Ectodermal cell (in vitro differentiated cells): ENCODE data around the gene ANKS1B.

ENCODE experiments used
- H3K27ac ChIP-seq: 2 replicates; pipeline ENCODE4 v1.7.0; 2013; ENCODE audit warnings: mild to moderate bottlenecking, low read depth, low read length; ENCODE audit not compliant: insufficient read depth, poor library complexity, severe bottlenecking
- H3K27me3 ChIP-seq: 2 replicates; pipeline ENCODE4 v1.7.0; 2013; ENCODE audit warnings: mild to moderate bottlenecking, low read length; ENCODE audit not compliant: insufficient read depth, control insufficient read depth, poor library complexity, severe bottlenecking
- H3K36me3 ChIP-seq: one replicate; pipeline ENCODE4 v1.7.0; 2013; ENCODE audit warnings: low read length; ENCODE audit not compliant: control insufficient read depth, insufficient read depth
- H3K4me1 ChIP-seq: one replicate; pipeline ENCODE4 v1.7.0; 2013; ENCODE audit warnings: low read length; ENCODE audit not compliant: control insufficient read depth, insufficient read depth
- H3K4me3 ChIP-seq: 2 replicates; pipeline ENCODE4 v1.7.0; 2013; ENCODE audit warnings: low read depth, low read length, control low read depth; ENCODE audit not compliant: insufficient read depth
- H3K9me3 ChIP-seq: 2 replicates; pipeline ENCODE4 v1.7.0; 2013; ENCODE audit warnings: mild to moderate bottlenecking, low read length, moderate library complexity; ENCODE audit not compliant: control insufficient read depth
- WGBS, 2 experiments: methylation state at CpG; one replicate each; pipeline ENCODE4 v1.1.7; 2013; ENCODE audit warnings: missing lambda C conversion rate in 2 of 2; 5-methylcytosine and 5-hydroxymethylcytosine counted together

The ANKS1B gene

GRCh38 chr12:99898645-99899044 lies 86.1 kb downstream of the ANKS1B start:
- no peaks in the 10 kb centered on the region for H3K4me1 ChIP-seq
- no peaks in the 10 kb centered on the region for H3K36me3 ChIP-seq
- WGBS, 2 experiments: 98 to 100% methylated on average over 4 to 5 of the region's 5 CpGs
- H3K4me3 ChIP-seq: no peak overlapping the region
- no peaks in the 10 kb centered on the region for H3K27me3 ChIP-seq
- no peaks in the 10 kb centered on the region for H3K9me3 ChIP-seq
- no peak overlapping the region for H3K27ac ChIP-seq

- no peaks in the 10 kb centered on the region for H3K4me1 ChIP-seq
- H3K4me3 ChIP-seq: no peak overlapping the region
These were observed 105.3 kb downstream of the ANKS1B start for GRCh38 chr12:99879439-99879838.

DNA sequence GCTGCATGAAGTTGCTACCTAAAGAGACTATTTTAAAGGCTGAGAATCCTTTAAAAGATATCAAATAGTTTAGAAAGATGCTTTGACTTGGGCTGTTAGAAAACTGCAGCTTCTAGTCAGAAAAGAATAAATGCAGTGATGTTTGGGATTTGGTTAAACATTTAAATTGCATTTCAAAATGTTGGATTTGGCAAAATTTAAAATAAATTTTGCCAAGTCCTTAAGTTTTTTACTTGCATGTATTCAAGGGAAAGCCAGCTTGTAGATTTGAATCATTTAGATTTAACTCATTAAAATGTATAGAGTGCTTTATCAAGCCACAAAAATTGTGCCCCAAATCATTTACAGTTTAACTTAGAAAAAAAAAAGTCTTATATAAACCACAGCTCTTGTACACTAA lies 109.7 kb downstream of the ANKS1B start:
- Histone ChIP-seq H3K36me3 (no peaks in the 10 kb centered on the region), H3K4me1 (no peaks in the 10 kb centered on the region), H3K4me3 (no peak overlapping the region), H3K27ac (no peak overlapping the region), H3K27me3 (no peaks in the 10 kb centered on the region), H3K9me3 (no peaks in the 10 kb centered on the region)

More at GRCh38 chr12:99879439-99879838, 105.3 kb downstream of the ANKS1B start:
- H3K27me3 ChIP-seq: no peaks in the 10 kb centered on the region
- H3K27ac ChIP-seq: no peak overlapping the region
- H3K9me3 ChIP-seq: no peaks in the 10 kb centered on the region
- no peaks in the 10 kb centered on the region for H3K36me3 ChIP-seq

- WGBS, 2 experiments: 94 to 95% methylated on average over 3 to 5 of the region's 5 CpGs
- no peaks in the 10 kb centered on the region for H3K36me3 ChIP-seq
These were observed 114.7 kb downstream of the ANKS1B start for GRCh38 chr12:99870085-99870484.

GRCh38 chr12:99861731-99862130 lies 123.0 kb downstream of the ANKS1B start:
- no peaks in the 10 kb centered on the region for H3K9me3 ChIP-seq
- H3K27me3 ChIP-seq: no peaks in the 10 kb centered on the region
- H3K27ac ChIP-seq: no peak overlapping the region
- no peaks in the 10 kb centered on the region for H3K36me3 ChIP-seq
- H3K4me1 ChIP-seq: no peaks in the 10 kb centered on the region
- H3K4me3 ChIP-seq: no peak overlapping the region
- WGBS, 2 experiments: 94 to 100% methylated on average over 2 to 3 of the region's 4 CpGs

More at GRCh38 chr12:99870085-99870484, 114.7 kb downstream of the ANKS1B start:
- H3K9me3 ChIP-seq: no peaks in the 10 kb centered on the region
- no peaks in the 10 kb centered on the region for H3K4me1 ChIP-seq
- no peak overlapping the region for H3K4me3 ChIP-seq
- no peaks in the 10 kb centered on the region for H3K27me3 ChIP-seq
- H3K27ac ChIP-seq: no peak overlapping the region

DNA sequence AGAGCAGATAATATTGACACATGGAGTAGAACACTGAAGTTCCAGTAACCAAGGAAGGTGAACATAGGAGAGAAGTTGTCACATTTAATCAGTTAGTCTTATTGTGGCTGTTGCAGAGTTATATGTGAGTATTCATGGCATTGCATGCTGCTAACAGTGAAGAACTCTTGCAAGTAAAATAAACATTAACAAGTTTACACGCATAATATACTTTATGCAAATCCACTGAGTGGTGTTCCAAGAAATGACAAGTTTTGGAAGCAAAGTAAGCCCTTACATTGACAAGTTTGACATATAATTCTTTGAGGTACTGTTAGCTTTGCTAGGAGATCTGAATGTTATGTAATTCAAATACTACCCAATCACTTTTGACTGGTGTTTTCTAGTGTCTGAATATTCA lies 125.6 kb downstream of the ANKS1B start:
- Histone ChIP-seq H3K27ac (no peak overlapping the region), H3K9me3 (no peaks in the 10 kb centered on the region), H3K36me3 (no peaks in the 10 kb centered on the region), H3K4me3 (no peak overlapping the region), H3K27me3 (no peaks in the 10 kb centered on the region), H3K4me1 (no peaks in the 10 kb centered on the region)
- 87 to 100% methylated on average over 1 of the region's 1 CpG for WGBS, 2 experiments

DNA sequence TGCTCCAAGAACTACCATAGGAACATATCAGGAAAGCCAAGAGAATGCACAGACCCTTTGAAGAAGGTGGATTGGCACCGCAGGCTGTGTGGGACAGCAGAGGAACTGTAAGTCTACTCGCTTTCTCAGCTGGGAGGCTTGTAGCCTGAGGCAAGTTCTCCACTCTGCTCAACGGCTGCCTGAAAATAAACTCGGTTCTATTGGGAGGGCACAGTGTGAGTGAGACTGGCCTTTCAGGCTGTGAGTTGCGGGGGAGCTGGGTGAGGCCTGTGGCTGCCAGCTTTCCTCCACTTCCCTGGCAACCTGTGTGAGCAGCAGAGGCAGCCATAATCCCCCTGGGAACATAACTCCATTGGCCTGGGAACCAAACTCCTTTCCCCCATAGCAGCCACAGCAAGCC lies 132.1 kb downstream of the ANKS1B start:
- Histone ChIP-seq H3K4me3 (no peak overlapping the region), H3K4me1 (no peaks in the 10 kb centered on the region), H3K27ac (no peak overlapping the region), H3K36me3 (no peaks in the 10 kb centered on the region), H3K27me3 (no peaks in the 10 kb centered on the region), H3K9me3 (no peaks in the 10 kb centered on the region)
- 74 to 77% methylated on average over 5 of the region's 5 CpGs for WGBS, 2 experiments

DNA sequence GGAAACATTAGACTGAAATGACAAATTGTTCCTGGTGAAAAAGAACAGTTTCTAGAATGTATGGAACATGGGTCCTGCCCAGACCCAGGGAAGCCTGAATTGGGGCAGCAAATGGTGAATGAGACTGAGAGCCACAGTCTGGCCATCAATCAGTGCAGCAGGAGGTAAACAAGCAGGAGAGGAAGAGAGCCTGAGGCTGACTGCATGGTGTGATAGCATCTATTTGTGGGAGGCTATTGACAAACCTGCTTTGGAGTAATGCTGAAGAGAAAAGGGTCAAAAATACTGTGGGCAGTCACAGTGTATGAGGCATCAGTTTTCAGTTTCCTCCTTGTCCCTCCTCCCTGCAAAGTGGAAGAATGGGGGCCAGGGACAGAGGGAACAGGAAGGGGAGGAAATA lies 136.8 kb downstream of the ANKS1B start:
- no peak overlapping the region for H3K27ac ChIP-seq
- no peaks in the 10 kb centered on the region for H3K27me3 ChIP-seq
- H3K4me3 ChIP-seq: no peak overlapping the region
- no peaks in the 10 kb centered on the region for H3K36me3 ChIP-seq
- no peaks in the 10 kb centered on the region for H3K4me1 ChIP-seq
- H3K9me3 ChIP-seq: no peaks in the 10 kb centered on the region

DNA sequence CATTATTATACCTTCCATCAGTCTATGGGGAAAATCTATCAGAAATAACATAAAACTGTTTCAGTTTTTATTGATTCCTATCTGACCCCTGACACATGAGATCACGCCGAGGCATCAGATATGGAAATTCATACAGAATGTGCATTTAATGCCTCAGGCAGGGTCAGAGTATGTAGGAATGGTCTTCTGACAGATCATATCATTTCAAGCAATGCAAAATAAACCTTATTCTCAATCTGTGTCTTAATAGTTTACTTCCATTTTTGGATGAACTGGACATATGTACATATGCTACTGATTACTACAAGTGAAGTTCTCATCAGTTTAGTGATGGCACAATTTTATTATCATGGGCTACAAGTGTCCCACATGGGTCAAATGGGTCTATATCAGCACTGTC lies 150.0 kb downstream of the ANKS1B start:
- H3K4me3 ChIP-seq: no peak overlapping the region
- no peaks in the 10 kb centered on the region for H3K36me3 ChIP-seq
- 91 to 96% methylated on average over 2 of the region's 2 CpGs for WGBS, 2 experiments
- no peaks in the 10 kb centered on the region for H3K27me3 ChIP-seq
- no peak overlapping the region for H3K27ac ChIP-seq
- H3K9me3 ChIP-seq: no peaks in the 10 kb centered on the region
- no peaks in the 10 kb centered on the region for H3K4me1 ChIP-seq

DNA sequence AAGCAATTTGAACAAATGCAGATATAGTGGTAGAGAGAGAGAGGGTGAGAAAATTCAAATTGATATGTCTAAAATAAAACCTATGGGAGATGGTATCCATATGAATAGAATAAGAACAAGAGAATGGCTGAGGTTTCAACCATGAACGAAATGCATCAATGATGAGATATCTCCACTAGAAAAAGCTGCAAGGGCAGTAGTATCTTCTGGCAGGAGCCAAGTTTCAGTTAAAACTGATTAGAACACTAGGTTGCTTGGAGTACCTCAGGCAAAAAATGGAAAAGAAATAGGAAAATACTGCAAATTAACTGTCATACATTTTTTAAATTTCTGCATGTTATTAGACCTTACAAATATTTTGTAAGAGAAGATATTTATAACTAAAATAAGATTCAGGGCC lies 151.3 kb downstream of the ANKS1B start:
- H3K27me3 ChIP-seq: no peaks in the 10 kb centered on the region
- H3K9me3 ChIP-seq: no peaks in the 10 kb centered on the region
- H3K4me1 ChIP-seq: no peaks in the 10 kb centered on the region
- H3K4me3 ChIP-seq: no peak overlapping the region
- 90 to 91% methylated on average over 1 of the region's 1 CpG for WGBS, 2 experiments
- H3K36me3 ChIP-seq: no peaks in the 10 kb centered on the region
- no peak overlapping the region for H3K27ac ChIP-seq

GRCh38 chr12:99824900-99825542 lies 159.7 kb downstream of the ANKS1B start:
- no peaks in the 10 kb centered on the region for H3K27me3 ChIP-seq
- H3K4me1 ChIP-seq: no peaks in the 10 kb centered on the region
- 91 to 94% methylated on average over 8 of the region's 8 CpGs for WGBS, 2 experiments
- H3K36me3 ChIP-seq: no peaks in the 10 kb centered on the region
- H3K9me3 ChIP-seq: no peaks in the 10 kb centered on the region
- no peak overlapping the region for H3K4me3 ChIP-seq
- H3K27ac ChIP-seq: no peak overlapping the region
